Mesothelial cell of epicardium (in vitro differentiated cells): Measurements from ENCODE around the gene RBMXL3. TPM values are rescaled to one million over a fixed set of nuclear protein-coding genes. Genes with fewer than 3 reads are reported as not detected.
"Not testable (repeated sequence)": the region's sequence is repeated elsewhere in the genome, so short reads cannot be mapped to it uniquely, and the experiment has no call there.

Experiments
- DNase-seq, 2 experiments: peaks; one replicate each; pipeline ENCODE4 v3.0.0; 2021; ENCODE audit warnings: low spot score in 2 of 2; ENCODE audit not compliant: unreplicated experiment in 2 of 2
- H3K27ac Mint-ChIP-seq: 2 replicates; pipeline ENCODE4 v1.8.0; 2021; ENCODE audit warnings: mixed read lengths
- H3K27me3 Mint-ChIP-seq: 2 replicates; pipeline ENCODE4 v1.8.0; 2021; ENCODE audit warnings: low read depth, mixed read lengths
- H3K36me3 Mint-ChIP-seq: 2 replicates; pipeline ENCODE4 v1.8.0; 2021; ENCODE audit warnings: mixed read lengths
- H3K4me1 Mint-ChIP-seq: 2 replicates; pipeline ENCODE4 v1.8.0; 2021; ENCODE audit warnings: mixed read lengths
- H3K4me3 Mint-ChIP-seq: 2 replicates; pipeline ENCODE4 v1.8.0; 2021; ENCODE audit warnings: mild to moderate bottlenecking, moderate library complexity, mixed read lengths
- H3K9me3 Mint-ChIP-seq: 2 replicates; pipeline ENCODE4 v1.8.0; 2021; ENCODE audit warnings: mixed read lengths
- CTCF ChIP-seq: fragments of 200-600 bp; sonication (generic); IDR thresholded peaks from one replicate; pipeline ENCODE4 v1.5.0; 2021; ENCODE audit warnings: antibody characterized with exemption; ENCODE audit not compliant: unreplicated experiment
- total RNA-seq: library from RNA; stranded (reverse); gene quantifications from 3 replicates; pipeline ENCODE4 v1.2.1, GENCODE V29; 2021

Gene RBMXL3
- total RNA-seq, 1 donor from 2014 or later: not detected

- Mint-ChIP-seq H3K36me3 (peaks cover 28% of the 10 kb centered on the region), H3K4me1 (peaks cover 5% of the 10 kb centered on the region), H3K27me3 (no peaks in the 10 kb centered on the region)
Observed at GRCh38 chrX:115191490-115192243, 2.5 kb downstream of the RBMXL3 start.

GRCh38 chrX:115192244-115192700 lies 3.1 kb downstream of the RBMXL3 start:
- H3K4me3 Mint-ChIP-seq: no peak overlapping the region
- H3K27me3 Mint-ChIP-seq: no peaks in the 10 kb centered on the region
- no peak for DNase-seq
- peaks cover 5% of the 10 kb centered on the region for H3K4me1 Mint-ChIP-seq
- peaks cover 29% of the 10 kb centered on the region for H3K36me3 Mint-ChIP-seq
- no peak for TF ChIP-seq CTCF
- H3K9me3 Mint-ChIP-seq: peaks cover 5% of the 10 kb centered on the region
- H3K27ac Mint-ChIP-seq: no peak overlapping the region

More at GRCh38 chrX:115191490-115192243, 2.5 kb downstream of the RBMXL3 start:
- Mint-ChIP-seq H3K27ac (no peak overlapping the region), H3K4me3 (no peak overlapping the region), H3K9me3 (peaks cover 5% of the 10 kb centered on the region)
- TF ChIP-seq CTCF: no peak
- no peak for DNase-seq

GRCh38 chrX:115204040-115204439 lies 14.8 kb downstream of the RBMXL3 start:
- no peak overlapping the region for H3K27ac Mint-ChIP-seq
- H3K4me3 Mint-ChIP-seq: no peak overlapping the region
- no peak for TF ChIP-seq CTCF
- H3K9me3 Mint-ChIP-seq: peaks cover 59% of the 10 kb centered on the region
- H3K27me3 Mint-ChIP-seq: no peaks in the 10 kb centered on the region
- DNase-seq: no peak
- H3K4me1 Mint-ChIP-seq: peaks cover 7% of the 10 kb centered on the region
- peaks cover 67% of the 10 kb centered on the region for H3K36me3 Mint-ChIP-seq

- Mint-ChIP-seq H3K9me3 (peaks cover 23% of the 10 kb centered on the region), H3K36me3 (peaks cover 47% of the 10 kb centered on the region), H3K4me1 (peaks cover 12% of the 10 kb centered on the region)
- not testable (repeated sequence) for H3K27me3 Mint-ChIP-seq, H3K4me3 Mint-ChIP-seq, H3K27ac Mint-ChIP-seq, DNase-seq
Observed at GRCh38 chrX:115209547-115209946, 20.3 kb downstream of the RBMXL3 start.

GRCh38 chrX:115214151-115214550 lies 24.9 kb downstream of the RBMXL3 start:
- peaks cover 42% of the 10 kb centered on the region for H3K36me3 Mint-ChIP-seq
- peaks cover 18% of the 10 kb centered on the region for H3K9me3 Mint-ChIP-seq
- DNase-seq: no peak
- no peak overlapping the region for H3K27ac Mint-ChIP-seq
- no peak for TF ChIP-seq CTCF
- H3K4me3 Mint-ChIP-seq: no peak overlapping the region
- no peaks in the 10 kb centered on the region for H3K27me3 Mint-ChIP-seq
- H3K4me1 Mint-ChIP-seq: peaks cover 11% of the 10 kb centered on the region

- H3K27ac Mint-ChIP-seq: no peak overlapping the region
- H3K27me3 Mint-ChIP-seq: no peaks in the 10 kb centered on the region
- H3K4me1 Mint-ChIP-seq: peaks cover 10% of the 10 kb centered on the region
- no peak for DNase-seq
- peaks cover 38% of the 10 kb centered on the region for H3K36me3 Mint-ChIP-seq
- H3K9me3 Mint-ChIP-seq: peaks cover 15% of the 10 kb centered on the region
- TF ChIP-seq CTCF: no peak
- no peak overlapping the region for H3K4me3 Mint-ChIP-seq
Observed at GRCh38 chrX:115214605-115215004, 25.4 kb downstream of the RBMXL3 start.

GRCh38 chrX:115217346-115217745 lies 28.1 kb downstream of the RBMXL3 start:
- not testable (repeated sequence) for H3K9me3 Mint-ChIP-seq

More at GRCh38 chrX:115217346-115217745, 28.1 kb downstream of the RBMXL3 start:
- Mint-ChIP-seq H3K36me3 (peaks cover 15% of the 10 kb centered on the region), H3K4me1 (peaks cover 18% of the 10 kb centered on the region)
- not testable (repeated sequence) for H3K4me3 Mint-ChIP-seq, H3K27ac Mint-ChIP-seq, DNase-seq, H3K27me3 Mint-ChIP-seq
